ENCODE results near the gene RALGPS2.

The RALGPS2 gene

GRCh38 chr1:178953034-178953433, 228.0 kb downstream of the RALGPS2 start:
- peak in 1 of 2 donors; percentile 31 for DNase-seq (ENCODE audit: low read depth in 2 of 2)
- no peak for TF ChIP-seq CTCF (IDR thresholded peaks at IDR 0.05; ENCODE audit: low read depth, low read length)
- H3K4me3 ChIP-seq (replicated peaks in 1 of 2; ENCODE audit: low read depth in 2 of 2, low read length in 2 of 2): no peak overlapping the region

DNA sequence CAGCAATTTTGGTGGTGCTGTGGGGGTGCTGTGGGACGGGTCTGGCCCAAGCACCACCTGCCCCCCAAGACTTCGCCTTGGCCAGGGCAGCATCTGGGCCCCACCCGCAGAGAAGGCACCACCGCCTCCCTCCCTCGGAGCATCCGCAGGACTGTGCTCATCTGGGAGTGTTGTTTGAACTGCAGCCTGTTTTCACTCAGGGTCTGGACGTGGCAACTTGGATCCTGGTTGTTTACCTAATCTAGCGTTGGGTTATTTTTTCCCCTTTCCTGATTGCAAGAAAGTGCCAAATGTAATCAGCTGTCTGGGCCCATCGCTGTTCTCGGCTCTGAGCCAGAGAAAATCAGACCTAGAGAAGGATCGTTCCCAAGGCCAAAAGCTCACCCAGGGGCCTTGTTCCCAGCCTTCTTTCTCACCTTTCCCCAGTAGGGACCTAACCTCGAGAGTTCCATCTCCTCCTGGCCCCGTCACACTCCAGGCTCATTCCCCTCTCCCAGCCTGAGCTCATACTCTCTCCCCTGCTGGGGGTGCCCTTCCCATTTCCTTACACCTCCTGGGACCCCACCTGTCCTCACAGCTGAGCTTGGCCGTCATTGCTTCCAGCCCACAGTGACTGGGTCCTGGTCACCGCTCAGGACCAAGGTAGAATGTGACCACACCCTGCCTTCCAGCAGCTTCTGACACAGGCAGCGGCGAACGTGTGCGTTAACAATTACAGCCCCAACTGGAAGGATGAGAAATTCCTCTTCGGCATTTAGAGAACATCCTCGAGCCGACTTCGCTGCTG, 228.7 kb downstream of the RALGPS2 start:
- H3K4me3 ChIP-seq (replicated peaks in 1 of 2; ENCODE audit: low read depth in 2 of 2, low read length in 2 of 2): no peak overlapping the region
- no peak for DNase-seq (ENCODE audit: low read depth in 2 of 2)
- TF ChIP-seq CTCF (IDR thresholded peaks at IDR 0.05; ENCODE audit: low read depth, low read length): no peak

GRCh38 chr1:178954325-178954690, 229.3 kb downstream of the RALGPS2 start:
- no peak overlapping the region for H3K4me3 ChIP-seq (replicated peaks in 1 of 2; ENCODE audit: low read depth in 2 of 2, low read length in 2 of 2)
- no peak for TF ChIP-seq CTCF (IDR thresholded peaks at IDR 0.05; ENCODE audit: low read depth, low read length)
- no peak for DNase-seq (ENCODE audit: low read depth in 2 of 2)

DNA sequence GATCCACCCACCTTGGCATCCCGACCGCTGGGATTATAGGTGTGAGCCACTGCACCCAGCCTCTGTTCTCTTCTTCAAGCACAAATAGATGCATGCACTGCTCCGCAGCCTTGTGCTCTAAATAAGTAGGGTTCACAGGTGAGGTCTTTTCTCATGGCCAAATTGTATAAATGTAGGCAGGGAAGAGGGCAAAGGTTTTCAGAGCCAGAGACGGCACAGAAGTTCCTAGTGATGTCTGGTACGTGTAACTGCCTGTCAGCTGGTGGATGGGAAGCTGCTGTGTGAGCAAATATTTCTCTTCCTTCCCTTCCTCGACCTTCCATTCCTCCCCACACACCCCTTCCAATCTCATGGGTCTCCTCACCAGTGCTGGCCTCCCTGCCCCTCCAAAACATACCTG, 229.9 kb downstream of the RALGPS2 start:
- no peak for TF ChIP-seq CTCF (IDR thresholded peaks at IDR 0.05; ENCODE audit: low read depth, low read length)
- H3K4me3 ChIP-seq (replicated peaks in 1 of 2; ENCODE audit: low read depth in 2 of 2, low read length in 2 of 2): no peak overlapping the region
- DNase-seq (ENCODE audit: low read depth in 2 of 2): no peak

- TF ChIP-seq CTCF (IDR thresholded peaks at IDR 0.05; ENCODE audit: low read depth, low read length): no peak
- DNase-seq (ENCODE audit: low read depth in 2 of 2): no peak
- H3K4me3 ChIP-seq (replicated peaks in 1 of 2; ENCODE audit: low read depth in 2 of 2, low read length in 2 of 2): no peak overlapping the region
Measured at GRCh38 chr1:178955391-178955954, 230.4 kb downstream of the RALGPS2 start.

DNA sequence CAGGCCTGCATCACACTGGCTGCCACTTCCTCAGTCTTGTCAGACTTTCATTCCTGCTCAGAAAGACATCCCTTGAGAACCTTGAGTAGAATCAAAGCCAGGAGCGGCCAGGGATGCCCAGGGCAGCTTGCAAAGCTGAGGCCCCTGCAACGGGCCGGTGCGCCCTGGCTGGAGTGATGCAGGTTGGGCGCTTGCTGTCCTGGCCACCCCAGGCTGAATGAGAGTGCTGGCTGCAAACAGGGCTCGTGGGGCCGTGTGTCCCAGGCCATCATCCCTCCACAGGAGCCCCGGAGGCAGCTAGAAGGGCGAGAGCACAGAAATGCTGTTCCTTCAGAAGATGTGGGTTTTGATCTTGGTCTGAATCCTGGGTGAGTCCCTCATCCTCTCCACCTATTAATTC, 233.4 kb downstream of the RALGPS2 start:
- TF ChIP-seq CTCF (IDR thresholded peaks at IDR 0.05; ENCODE audit: low read depth, low read length): no peak

More for the DNA sequence above, 233.4 kb downstream of the RALGPS2 start:
- no peak overlapping the region for H3K4me3 ChIP-seq (replicated peaks in 1 of 2; ENCODE audit: low read depth in 2 of 2, low read length in 2 of 2)
- no peak for DNase-seq (ENCODE audit: low read depth in 2 of 2)

All from cardiac fibroblast (primary cell).